Measurements from ENCODE around the gene SSBP3.
A peak's percentile ranks its signal among the peaks of the same experiment; 100 is the strongest.

The SSBP3 gene

GRCh38 chr1:54331091-54331772 lies 75.0 kb downstream of the SSBP3 start:
- no peak overlapping the region for H3K4me3 Mint-ChIP-seq
- no peaks in the 10 kb centered on the region for H3K9me3 Mint-ChIP-seq
- ATAC-seq (no peak), DNase-seq (ENCODE audit: low spot score in 2 of 2) (no peak)
- peak overlapping the region; percentile 79 for H3K27ac Mint-ChIP-seq
- peaks cover 71% of the 10 kb centered on the region for H3K4me1 Mint-ChIP-seq
- H3K36me3 Mint-ChIP-seq, result peaks cover 16% of the 10 kb centered on the region

- Mint-ChIP-seq H3K4me1 (peaks cover 77% of the 10 kb centered on the region), H3K4me3 (no peak overlapping the region), H3K9me3 (no peaks in the 10 kb centered on the region), H3K27ac (peak overlapping the region; percentile 79), H3K36me3 (peaks cover 16% of the 10 kb centered on the region)
- DNase-seq (ENCODE audit: low spot score in 2 of 2) (no peak), ATAC-seq (no peak)
Measured at GRCh38 chr1:54329312-54330003, 76.7 kb downstream of the SSBP3 start.

- Mint-ChIP-seq H3K36me3 (peaks cover 16% of the 10 kb centered on the region), H3K4me1 (peaks cover 84% of the 10 kb centered on the region), H3K4me3 (no peak overlapping the region), H3K9me3 (no peaks in the 10 kb centered on the region), H3K27ac (peak overlapping the region; percentile 88)
- DNase-seq (ENCODE audit: low spot score in 2 of 2) (no peak), ATAC-seq (no peak)
Measured at GRCh38 chr1:54328066-54328636, 78.0 kb downstream of the SSBP3 start.

- H3K4me3 Mint-ChIP-seq, result no peak overlapping the region
- no peaks in the 10 kb centered on the region for H3K9me3 Mint-ChIP-seq
- H3K36me3 Mint-ChIP-seq, result peaks cover 16% of the 10 kb centered on the region
- no peak for DNase-seq (ENCODE audit: low spot score in 2 of 2)
- ATAC-seq, result no peak
- peaks cover 82% of the 10 kb centered on the region for H3K4me1 Mint-ChIP-seq
- peak overlapping the region; percentile 88 for H3K27ac Mint-ChIP-seq
Measured at GRCh38 chr1:54327386-54328065, 78.7 kb downstream of the SSBP3 start.

GRCh38 chr1:54326543-54327385 lies 79.4 kb downstream of the SSBP3 start:
- Mint-ChIP-seq H3K36me3 (peaks cover 16% of the 10 kb centered on the region), H3K9me3 (no peaks in the 10 kb centered on the region), H3K4me1 (peaks cover 82% of the 10 kb centered on the region), H3K27ac (peak overlapping the region; percentile 88), H3K4me3 (no peak overlapping the region)
- DNase-seq (ENCODE audit: low spot score in 2 of 2), result no peak
- ATAC-seq, result no peak

- Mint-ChIP-seq H3K4me3 (no peak overlapping the region), H3K27ac (peak overlapping the region; percentile 88)
Measured at GRCh38 chr1:54325703-54326461, 80.3 kb downstream of the SSBP3 start.

GRCh38 chr1:54325284-54325683 lies 80.9 kb downstream of the SSBP3 start:
- ATAC-seq, result no peak
- no peaks in the 10 kb centered on the region for H3K9me3 Mint-ChIP-seq
- H3K36me3 Mint-ChIP-seq, result peaks cover 5% of the 10 kb centered on the region
- no peak overlapping the region for H3K4me3 Mint-ChIP-seq
- peaks cover 78% of the 10 kb centered on the region for H3K4me1 Mint-ChIP-seq
- DNase-seq (ENCODE audit: low spot score in 2 of 2), result no peak
- H3K27ac Mint-ChIP-seq, result peak overlapping the region; percentile 6

More at GRCh38 chr1:54325703-54326461, 80.3 kb downstream of the SSBP3 start:
- DNase-seq (ENCODE audit: low spot score in 2 of 2) (no peak), ATAC-seq (no peak)
- no peaks in the 10 kb centered on the region for H3K9me3 Mint-ChIP-seq
- peaks cover 11% of the 10 kb centered on the region for H3K36me3 Mint-ChIP-seq
- H3K4me1 Mint-ChIP-seq, result peaks cover 78% of the 10 kb centered on the region

GRCh38 chr1:54324251-54325140 lies 81.7 kb downstream of the SSBP3 start:
- Mint-ChIP-seq H3K27ac (peak overlapping the region; percentile 6), H3K36me3 (peaks cover 7% of the 10 kb centered on the region), H3K9me3 (no peaks in the 10 kb centered on the region), H3K4me1 (peaks cover 80% of the 10 kb centered on the region), H3K4me3 (no peak overlapping the region)
- ATAC-seq (no peak), DNase-seq (ENCODE audit: low spot score in 2 of 2) (no peak)

GRCh38 chr1:54323921-54324250 lies 82.3 kb downstream of the SSBP3 start:
- H3K4me3 Mint-ChIP-seq, result no peak overlapping the region
- H3K4me1 Mint-ChIP-seq, result peaks cover 86% of the 10 kb centered on the region
- ATAC-seq (no peak), DNase-seq (ENCODE audit: low spot score in 2 of 2) (no peak)
- peaks cover 7% of the 10 kb centered on the region for H3K36me3 Mint-ChIP-seq
- H3K27ac Mint-ChIP-seq, result peak overlapping the region; percentile 73
- no peaks in the 10 kb centered on the region for H3K9me3 Mint-ChIP-seq

GRCh38 chr1:54323324-54323739 lies 82.9 kb downstream of the SSBP3 start:
- H3K9me3 Mint-ChIP-seq, result no peaks in the 10 kb centered on the region
- no peak overlapping the region for H3K4me3 Mint-ChIP-seq
- DNase-seq (ENCODE audit: low spot score in 2 of 2), result no peak
- peaks cover 7% of the 10 kb centered on the region for H3K36me3 Mint-ChIP-seq
- peaks cover 91% of the 10 kb centered on the region for H3K4me1 Mint-ChIP-seq
- no peak for ATAC-seq
- H3K27ac Mint-ChIP-seq, result peak overlapping the region; percentile 73

- Mint-ChIP-seq H3K9me3 (no peaks in the 10 kb centered on the region), H3K4me3 (no peak overlapping the region), H3K27ac (peak overlapping the region; percentile 76), H3K36me3 (peaks cover 7% of the 10 kb centered on the region), H3K4me1 (peaks cover 73% of the 10 kb centered on the region)
- DNase-seq (ENCODE audit: low spot score in 2 of 2) (no peak), ATAC-seq (no peak)
Measured at GRCh38 chr1:54318246-54318814, 87.9 kb downstream of the SSBP3 start.

- Mint-ChIP-seq H3K4me1 (peaks cover 75% of the 10 kb centered on the region), H3K4me3 (no peak overlapping the region), H3K27ac (no peak overlapping the region), H3K9me3 (no peaks in the 10 kb centered on the region), H3K36me3 (peaks cover 7% of the 10 kb centered on the region)
- ATAC-seq (no peak), DNase-seq (ENCODE audit: low spot score in 2 of 2) (no peak)
Measured at GRCh38 chr1:54317084-54317483, 89.1 kb downstream of the SSBP3 start.

- peak overlapping the region; percentile 88 for H3K27ac Mint-ChIP-seq
- DNase-seq (ENCODE audit: low spot score in 2 of 2) (no peak), ATAC-seq (no peak)
- no peak overlapping the region for H3K4me3 Mint-ChIP-seq
- H3K36me3 Mint-ChIP-seq, result peaks cover 4% of the 10 kb centered on the region
- H3K9me3 Mint-ChIP-seq, result no peaks in the 10 kb centered on the region
- peaks cover 79% of the 10 kb centered on the region for H3K4me1 Mint-ChIP-seq
Measured at GRCh38 chr1:54315099-54315498, 91.1 kb downstream of the SSBP3 start.
